HG03439 (cell line): ENCODE results near the gene ERC2.

Experiments used
- ATAC-seq: cut with Tn5 transposase; IDR thresholded peaks from one replicate; pipeline ENCODE4 v1.9.1; 2021; ENCODE audit warnings: mild to moderate bottlenecking, moderate library complexity; ENCODE audit not compliant: unreplicated experiment

Gene ERC2

DNA sequence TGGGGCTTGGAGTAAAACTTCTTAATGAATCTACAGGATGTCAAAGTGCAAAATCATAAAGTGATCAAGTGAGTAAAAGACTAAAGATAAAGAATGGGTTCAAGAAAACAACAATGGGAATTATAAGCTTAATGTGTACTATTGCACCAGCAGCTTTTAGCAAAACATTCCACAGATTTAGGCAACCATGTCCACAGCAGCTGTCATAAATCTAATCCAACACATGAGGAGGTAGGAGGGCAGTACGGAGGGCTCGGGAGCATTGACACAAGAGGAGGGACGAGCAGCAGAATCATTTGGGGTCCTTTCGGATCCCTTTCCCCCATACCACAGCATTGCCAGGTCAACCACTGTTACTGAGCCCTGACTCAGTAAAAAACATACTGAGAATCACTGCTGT lies 516.9 kb downstream of the ERC2 start:
- ATAC-seq: no peak

DNA sequence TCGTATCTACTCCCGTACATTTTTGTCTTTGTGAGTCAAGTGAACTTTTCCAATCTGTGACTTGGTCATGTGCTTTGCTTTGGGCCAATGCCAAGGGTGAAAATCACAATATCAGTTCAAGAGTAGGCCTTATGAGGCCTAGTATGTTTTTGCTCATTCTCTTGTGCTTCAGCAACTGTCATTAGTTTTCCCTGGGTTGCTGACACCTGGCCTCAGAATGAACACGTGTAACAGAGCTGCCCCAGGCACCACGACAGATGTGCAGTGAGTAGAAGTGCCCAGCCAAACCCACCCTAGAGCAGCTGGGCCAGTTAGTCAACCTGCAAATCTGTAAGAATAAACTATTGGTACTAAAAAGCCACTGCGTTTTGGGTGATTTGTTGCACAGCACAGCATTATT lies 520.9 kb downstream of the ERC2 start:
- no peak for ATAC-seq

DNA sequence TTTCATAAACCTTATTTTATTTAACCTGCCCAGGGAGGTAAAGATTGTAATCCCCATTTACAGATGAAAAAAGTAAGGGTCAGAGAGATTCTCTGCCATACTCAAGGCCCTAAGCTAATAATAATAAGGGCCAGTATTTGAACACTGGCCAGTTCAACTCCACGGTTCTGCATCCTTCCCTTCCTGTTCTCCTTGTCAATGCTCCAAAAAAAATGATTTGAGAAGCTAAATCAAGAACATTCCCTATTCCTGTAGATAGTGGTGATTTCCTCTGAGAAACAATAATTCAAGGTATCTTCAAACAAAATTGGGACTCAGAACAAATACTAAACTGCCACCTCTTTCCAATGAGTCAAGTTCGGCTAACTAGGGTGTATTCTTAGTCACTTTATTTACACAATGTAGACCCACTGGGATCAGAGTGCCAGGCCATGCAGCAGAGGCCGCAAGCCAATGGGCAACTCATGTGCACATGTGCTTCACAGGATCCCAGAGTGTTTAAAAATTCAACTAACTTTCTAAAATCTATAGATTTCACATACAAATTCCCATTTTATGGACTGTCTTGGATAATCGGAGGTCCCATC lies 521.6 kb downstream of the ERC2 start:
- no peak for ATAC-seq

DNA sequence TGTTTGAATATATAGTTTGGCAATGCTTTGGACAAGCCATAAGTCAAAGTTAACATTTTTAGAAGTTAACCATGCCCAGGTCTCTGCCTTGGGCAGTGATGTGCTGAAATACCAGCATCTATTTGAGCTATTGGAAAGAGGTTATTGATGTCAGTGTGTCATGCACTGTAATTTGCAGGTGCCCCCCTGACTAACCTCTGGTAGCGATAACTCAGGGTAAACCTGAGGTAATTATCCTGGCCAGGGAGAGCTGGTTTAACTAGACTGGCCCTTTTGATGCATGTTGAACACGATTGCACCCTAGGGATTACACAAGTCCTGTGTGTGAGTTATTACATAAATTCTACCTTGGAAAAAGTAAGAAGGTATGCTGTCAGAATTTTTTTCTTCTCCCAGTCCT lies 525.4 kb downstream of the ERC2 start:
- ATAC-seq: no peak

DNA sequence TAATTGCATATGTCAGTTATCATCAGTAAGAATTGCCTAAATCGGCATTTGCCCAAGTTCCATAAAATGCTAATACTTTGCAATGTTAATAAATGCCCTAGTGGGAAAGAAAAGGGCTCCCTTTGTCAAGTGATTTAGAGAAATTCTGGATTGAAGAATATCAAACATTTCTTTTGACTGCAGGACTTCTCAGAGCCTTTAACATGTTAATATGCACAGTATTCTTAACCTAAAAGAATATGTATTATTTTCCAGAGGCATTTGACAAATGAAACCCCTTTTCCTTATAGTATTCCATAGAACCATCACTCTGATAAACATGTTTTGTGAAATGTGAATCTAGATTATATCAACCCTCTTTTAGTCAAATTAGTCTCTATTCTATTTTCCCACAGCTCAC lies 529.0 kb downstream of the ERC2 start:
- no peak for ATAC-seq

DNA sequence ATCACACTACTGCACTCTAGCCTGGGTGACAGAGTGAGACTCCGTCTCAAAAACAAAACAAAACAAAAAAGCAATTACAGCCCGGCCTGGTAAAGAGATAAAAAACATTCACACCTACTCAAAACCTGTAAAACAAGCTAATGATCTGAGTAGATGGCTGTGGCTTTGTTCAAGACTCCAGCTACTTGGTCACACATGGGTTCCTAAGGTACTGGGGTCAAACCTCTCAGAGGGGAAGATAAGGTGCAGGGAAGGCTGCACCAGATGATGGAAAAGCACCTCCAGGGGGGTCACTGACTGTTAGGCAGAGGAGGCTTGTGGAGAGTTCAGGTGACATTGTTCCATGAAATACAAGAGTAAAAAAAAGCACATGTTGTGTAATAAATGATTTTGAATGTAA lies 531.0 kb downstream of the ERC2 start:
- no peak for ATAC-seq

DNA sequence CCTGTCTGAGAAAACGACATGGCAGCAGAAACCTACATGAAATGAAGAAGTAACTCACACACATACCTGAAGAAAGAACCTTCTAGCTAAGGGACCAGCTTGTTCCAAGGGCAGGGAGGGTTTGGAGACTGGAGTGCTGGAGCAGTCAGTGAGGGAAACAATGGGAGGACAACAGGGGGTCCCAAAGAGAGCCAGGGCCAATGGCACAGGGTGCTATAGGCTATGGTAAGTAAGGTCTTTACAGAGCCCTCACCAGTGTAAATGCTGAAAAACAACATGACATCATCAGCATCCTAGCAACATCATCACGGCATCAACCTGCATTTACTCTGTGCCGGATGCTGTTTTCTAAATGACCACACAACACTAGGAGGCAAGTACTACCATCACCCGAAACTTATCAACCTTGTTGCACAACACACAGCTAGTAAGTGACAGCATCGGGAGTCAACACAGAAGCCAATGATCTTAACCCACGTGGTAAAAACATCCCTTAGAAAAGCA lies 531.7 kb downstream of the ERC2 start:
- no peak for ATAC-seq

DNA sequence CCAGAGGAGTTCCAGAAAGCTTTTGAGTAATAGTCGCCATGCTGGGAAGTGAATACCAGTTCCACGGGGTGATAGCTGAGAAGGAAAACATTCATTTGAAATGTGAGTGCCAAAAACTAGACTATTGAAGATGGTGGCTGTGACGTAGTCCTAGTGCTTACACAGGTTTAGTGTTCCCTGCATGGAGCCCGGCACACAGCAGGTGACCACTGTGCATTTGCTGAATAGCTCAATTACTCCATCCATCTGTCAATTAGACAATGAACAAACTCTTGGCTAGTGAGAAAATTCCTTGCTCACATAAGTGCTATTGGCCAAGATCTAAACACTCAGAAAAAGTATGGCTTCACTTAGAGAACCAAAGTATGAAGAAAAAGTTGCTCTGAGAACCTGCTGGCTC lies 533.0 kb downstream of the ERC2 start:
- no peak for ATAC-seq

DNA sequence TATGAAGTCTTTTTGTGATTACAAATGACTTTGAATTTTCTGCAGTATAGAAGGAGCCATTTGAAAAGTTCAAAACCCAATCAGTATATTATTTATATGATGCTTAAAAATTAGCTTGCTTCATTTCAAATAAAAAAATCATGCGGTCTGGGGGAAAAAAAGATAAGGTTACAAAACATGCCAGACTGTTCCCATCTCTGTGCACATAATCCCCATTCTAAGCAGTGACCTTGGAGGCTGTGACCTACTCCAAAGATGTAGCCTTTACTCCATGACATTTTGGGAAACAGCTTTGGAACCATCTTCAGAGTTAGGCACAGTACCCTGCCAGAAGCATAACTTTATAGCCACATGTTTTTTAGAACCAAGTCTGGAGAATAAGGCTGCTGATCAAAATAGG lies 533.5 kb downstream of the ERC2 start:
- no peak for ATAC-seq

DNA sequence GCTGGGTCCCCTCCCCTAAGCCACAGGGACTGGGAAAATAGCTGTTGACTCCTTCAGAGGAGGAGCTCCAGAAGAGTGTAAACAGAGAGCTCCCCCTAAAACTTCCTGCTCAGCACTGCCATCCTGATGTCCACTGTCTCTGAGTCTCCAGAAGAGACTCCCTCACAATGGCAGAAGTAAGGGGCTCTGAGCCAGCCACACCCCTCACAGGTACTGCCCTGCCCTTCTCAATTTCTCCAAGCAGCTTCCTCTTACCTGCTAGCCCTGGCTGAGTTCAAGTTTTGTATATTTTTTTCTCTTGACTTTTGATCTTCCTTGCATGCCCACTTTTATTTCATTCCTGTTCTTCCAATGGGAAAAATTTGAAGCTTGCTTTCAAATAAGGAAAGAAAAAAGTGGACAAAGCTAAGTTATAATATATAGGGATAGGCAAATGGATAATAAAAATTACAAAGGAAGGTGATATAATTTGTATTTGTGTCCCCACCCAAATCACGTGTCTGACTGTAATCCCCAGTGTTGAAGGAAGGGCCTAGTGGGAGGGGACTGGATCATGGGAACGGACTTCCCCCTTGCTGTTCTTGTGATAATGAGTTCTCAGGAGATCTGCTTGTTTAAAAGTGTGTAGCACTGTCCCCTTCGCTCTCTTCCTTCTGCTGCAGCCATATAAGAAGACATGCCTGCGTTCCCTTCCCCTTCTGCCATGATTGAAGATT lies 539.0 kb downstream of the ERC2 start:
- no peak for ATAC-seq

DNA sequence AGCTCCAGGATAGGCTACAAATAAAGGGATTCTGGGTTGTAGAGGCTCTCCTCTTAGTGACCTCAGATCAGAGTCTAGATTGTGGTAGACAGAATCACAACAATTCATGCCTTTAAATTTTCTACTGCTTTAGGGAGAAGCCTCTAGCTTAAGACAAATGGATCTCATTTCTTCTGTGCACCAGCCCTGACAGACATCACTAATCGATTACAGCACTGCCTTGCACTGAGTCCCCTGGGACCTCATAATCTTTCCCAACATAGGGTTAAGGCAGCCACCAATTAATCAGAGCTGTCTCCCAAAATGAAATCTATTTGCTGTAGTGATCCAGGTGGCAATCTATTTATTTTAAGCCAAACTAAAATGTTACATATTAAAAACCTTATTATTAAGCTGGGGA lies 544.6 kb downstream of the ERC2 start:
- no peak for ATAC-seq

DNA sequence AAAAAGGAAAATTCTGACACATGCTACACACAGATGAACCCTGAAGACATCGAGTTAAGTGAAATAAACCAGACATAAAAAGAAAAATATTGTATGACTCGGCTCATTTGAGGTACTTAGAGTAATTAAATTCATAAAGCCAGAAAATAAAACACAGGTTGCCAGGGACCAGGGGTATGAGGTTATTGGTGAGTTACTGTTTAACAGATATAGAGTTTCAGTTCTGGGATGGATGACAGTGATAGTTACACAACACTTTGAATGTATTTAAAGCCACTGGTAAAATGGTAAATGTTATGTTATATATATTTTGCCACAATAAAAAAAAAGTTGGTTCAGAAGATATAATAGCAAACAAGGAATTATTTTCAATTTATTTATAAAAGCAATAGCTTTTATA lies 545.1 kb downstream of the ERC2 start:
- ATAC-seq: no peak

DNA sequence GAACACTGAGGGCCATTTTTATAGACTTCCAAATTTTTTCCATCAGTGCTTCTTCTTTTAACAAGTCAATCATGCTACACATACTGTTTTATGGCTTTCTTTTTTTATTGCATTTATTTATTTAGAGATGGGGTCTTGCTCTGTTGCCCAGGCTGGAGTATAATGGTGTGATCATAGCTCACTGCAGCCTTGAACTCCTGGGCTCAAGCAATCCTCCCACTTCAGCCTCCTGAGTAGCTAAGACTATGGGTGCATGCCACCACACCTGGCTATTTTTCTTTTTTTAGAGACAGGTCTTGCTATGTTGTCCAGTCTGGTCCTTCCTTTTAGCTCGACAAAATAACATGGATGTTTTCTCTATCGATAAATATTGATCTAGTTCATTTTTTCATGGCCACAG lies 555.4 kb downstream of the ERC2 start:
- ATAC-seq: no peak

DNA sequence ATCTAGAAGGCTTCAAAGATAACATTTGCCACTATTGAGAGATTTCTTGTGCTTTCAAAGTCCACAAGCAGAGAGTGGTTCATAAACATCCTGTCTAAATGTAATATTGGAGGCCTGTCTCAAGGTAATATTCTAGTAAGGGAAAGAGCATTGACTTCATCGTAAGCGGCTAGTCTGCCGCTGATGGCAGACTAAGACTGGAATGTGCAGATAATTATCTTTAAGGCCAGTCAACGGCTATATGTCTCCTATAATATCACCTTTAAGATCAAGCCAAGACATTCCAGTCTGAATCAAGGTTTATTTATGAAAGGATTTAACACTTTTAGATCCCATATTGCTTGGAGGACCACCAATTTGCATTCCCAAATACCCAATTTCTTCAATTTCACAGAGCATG lies 557.0 kb downstream of the ERC2 start:
- ATAC-seq: no peak

DNA sequence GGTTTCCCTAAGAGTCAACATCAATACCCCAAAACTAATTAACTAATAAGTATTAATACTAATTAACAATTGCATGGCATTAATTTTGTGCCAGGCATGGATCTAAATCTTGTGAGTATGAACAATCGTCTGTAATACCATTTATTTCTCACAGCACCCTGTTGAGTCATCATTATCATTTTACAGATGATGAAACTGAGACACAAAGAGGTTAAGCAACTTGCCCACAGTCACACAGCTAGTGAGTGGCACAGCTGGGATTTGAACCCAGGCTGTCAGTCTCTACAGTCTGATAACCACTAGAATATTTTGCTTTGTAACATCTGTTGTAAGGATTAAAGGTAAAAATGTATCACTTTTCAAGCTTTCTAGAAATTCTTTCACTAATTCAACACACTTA lies 557.7 kb downstream of the ERC2 start:
- ATAC-seq: no peak

DNA sequence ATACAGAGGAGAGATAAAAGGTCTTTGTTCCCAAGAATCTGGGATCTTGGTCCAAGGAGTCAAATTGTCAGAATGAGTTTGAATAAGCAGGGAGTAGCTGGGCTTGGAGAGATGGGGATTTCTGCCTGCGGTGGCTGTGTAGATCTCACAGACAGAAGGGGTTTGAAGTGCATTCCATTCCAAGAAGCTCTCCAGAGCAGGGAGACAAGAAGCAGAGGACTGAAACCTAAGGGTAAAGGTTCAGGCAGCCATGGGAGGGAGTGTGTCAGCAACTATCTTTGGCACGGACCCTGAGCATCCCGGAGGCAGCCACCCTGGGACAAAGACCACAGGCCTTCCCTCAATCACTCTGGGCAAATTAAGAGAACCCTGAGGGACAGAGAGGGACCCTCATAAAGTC lies 558.9 kb downstream of the ERC2 start:
- ATAC-seq: no peak

DNA sequence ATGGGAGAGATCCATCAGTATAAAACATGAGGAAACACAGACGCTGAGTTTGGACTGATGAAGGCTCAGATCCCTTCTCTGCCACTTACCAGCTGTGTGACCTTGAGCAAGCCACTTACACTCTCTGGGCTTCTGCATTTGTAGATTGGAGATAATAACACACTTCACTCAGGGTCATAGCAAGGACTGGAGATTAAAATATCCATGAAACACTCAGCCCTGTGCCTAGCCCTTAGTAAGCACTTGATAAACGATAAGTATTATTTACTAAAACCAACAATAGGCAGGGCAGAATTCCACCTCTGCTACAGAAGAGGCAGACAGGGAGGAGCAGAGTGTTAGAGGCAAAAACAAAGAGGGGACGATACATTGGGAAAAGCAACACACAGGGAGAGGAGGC lies 560.7 kb downstream of the ERC2 start:
- ATAC-seq: no peak

DNA sequence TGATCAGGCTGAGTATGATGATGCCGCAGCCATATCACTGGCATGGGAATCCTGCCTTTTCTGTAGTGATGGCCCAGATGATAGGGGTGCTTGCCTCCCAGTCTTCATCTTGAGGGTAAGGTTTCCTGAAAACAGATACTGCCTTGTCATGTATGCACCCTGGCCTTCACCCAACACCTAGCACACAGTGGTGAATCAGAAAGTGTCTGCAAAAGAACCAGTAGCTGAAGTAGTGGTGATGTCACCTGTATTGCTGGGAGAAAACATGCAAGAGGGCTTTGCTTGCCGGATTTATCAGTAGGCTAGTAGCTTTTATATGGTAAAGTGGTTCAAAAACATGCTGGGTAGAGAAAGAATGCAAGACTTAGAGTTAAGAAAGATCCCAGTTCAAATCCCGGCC lies 561.4 kb downstream of the ERC2 start:
- no peak for ATAC-seq

DNA sequence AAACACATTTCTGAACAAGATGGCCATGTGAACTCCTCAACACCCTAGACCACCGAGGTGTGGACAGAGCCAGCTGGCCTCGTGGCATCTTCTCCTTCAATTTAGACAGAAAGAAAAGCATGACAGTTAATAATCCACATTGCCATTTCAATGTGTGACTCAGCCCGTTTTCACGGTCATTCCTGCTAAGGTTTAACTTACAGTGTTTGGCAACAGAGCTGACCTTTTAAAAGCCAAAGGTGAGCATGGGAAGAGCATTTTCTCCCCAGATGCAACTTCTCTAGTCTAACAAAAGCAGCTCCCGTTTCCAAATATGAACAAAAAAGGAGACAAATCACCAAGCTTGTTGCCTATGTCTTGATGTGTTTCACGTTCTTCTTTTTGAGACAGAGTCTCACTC lies 563.6 kb downstream of the ERC2 start:
- no peak for ATAC-seq

DNA sequence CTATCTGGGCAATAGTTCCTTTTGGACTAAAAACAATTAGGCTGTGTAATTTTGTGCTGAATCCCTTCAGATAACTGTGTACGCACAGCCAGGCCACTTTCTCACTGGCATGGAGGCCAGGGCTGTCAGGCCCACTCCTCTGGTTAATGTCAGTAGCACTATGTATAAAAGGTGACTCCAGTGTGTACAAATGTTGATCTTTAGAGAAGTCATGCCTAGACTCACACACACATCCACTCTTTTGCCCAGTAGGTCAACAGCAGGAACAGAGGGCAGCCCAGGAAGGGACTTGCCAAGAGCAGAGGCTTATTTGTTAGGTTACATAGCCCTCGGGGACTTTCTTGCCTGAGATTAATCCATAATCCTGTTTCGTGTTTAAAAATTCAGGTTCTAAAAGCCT lies 564.6 kb downstream of the ERC2 start:
- no peak for ATAC-seq

DNA sequence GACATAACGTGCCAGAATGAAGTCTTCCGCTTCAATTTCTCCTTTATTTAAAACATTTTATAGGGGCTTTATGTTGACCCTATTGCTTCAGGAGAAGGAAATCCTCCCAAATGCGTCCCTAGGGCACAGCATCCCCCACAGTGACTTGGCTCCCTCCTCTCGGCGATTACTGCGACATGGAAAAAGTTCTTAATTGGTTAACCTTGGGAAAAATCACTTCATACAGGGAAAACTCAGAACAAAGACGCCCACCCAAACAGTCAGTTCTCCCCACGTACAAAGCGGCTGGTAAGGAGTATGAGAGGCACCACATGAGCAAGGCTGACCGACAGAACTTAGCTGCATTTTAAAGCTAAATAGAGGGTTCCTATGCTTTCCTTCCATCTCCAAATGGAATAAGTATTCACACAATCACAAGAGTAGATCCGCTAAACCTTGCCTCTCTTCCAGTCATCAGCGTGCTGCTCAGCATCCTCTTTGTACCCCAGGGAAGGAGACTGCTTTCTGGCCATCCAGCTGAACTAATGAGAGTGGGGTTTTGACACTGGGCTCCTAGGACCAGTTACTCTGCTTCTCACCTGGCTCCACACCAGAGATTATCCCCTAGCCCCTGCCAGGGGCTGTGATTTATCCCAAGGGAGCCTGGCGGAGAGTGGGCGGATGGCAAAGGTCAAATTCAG lies 565.9 kb downstream of the ERC2 start:
- no peak for ATAC-seq

DNA sequence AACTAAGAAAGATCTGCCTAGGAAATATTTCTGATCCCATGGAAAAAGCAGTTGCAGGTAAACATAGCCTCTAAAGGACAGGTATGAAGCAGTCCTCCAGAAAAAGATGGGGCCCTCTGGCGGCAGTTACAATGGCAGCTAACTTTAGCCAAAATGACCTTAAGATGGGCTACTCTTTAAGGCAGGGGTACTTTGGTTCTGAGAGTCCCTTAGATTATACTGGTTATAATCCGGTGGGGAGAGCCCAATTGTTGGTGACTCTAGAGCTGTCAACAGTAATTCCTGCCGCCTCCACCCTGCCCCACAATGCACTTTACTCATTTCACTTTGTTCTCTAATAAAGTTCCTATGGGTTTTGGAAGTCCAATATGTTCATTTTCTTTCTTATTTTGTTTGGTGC lies 568.4 kb downstream of the ERC2 start:
- ATAC-seq: no peak
